ENCODE results near the gene TANC2. TPM values are rescaled to one million over a fixed set of nuclear protein-coding genes. Genes with fewer than 3 reads are reported as not detected.

TANC2 gene
- total and polyA plus RNA-seq, 2 donors from 2014 or later = 3.2 to 73.9 TPM

DNA sequence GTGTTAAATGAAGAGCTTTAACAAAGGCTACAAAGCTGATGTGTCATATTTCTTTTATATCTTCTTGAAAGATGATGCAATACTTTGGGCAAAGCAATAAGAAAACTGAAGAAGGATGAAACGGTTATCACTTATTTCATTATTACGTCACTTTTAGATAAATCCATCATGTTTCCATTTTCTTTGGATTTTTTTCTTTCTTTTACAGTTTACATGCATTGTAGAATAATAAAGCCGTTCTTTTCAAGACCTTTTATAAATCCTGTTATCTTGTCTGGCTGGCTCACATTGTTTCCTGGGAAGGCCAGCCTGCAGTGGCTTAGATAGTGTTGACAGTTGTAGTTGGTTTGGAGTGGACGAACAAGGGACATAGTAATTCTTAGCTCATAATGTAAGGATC lies 28.9 kb downstream of the TANC2 start:
- no peaks in the 10 kb centered on the region for H3K9me3 ChIP-seq (ENCODE audit: control insufficient read depth in 2 of 3, insufficient read depth in 1 of 3, low read length in 3 of 3)
- no peak overlapping the region for H3K9ac ChIP-seq (ENCODE audit: low read length in 3 of 3)
- peaks cover 0 to 2% (median 0%) of the 10 kb centered on the region in 3 donors for H3K4me1 ChIP-seq (ENCODE audit: control insufficient read depth in 2 of 3, insufficient read depth in 2 of 3, low read depth in 1 of 3, low read length in 3 of 3)
- H3K4me3 ChIP-seq (ENCODE audit: low read length in 3 of 3) = no peak overlapping the region
- TF ChIP-seq, protein P1, sequence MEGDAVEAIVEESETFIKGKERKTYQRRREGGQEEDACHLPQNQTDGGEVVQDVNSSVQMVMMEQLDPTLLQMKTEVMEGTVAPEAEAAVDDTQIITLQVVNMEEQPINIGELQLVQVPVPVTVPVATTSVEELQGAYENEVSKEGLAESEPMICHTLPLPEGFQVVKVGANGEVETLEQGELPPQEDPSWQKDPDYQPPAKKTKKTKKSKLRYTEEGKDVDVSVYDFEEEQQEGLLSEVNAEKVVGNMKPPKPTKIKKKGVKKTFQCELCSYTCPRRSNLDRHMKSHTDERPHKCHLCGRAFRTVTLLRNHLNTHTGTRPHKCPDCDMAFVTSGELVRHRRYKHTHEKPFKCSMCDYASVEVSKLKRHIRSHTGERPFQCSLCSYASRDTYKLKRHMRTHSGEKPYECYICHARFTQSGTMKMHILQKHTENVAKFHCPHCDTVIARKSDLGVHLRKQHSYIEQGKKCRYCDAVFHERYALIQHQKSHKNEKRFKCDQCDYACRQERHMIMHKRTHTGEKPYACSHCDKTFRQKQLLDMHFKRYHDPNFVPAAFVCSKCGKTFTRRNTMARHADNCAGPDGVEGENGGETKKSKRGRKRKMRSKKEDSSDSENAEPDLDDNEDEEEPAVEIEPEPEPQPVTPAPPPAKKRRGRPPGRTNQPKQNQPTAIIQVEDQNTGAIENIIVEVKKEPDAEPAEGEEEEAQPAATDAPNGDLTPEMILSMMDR (IDR thresholded peaks at IDR 0.05; ENCODE audit: borderline replicate concordance, extremely low read depth, insufficient read depth) = no peak
- no peak overlapping the region for H3K27ac ChIP-seq (ENCODE audit: low read depth in 2 of 2, low read length in 2 of 2)
- no peak for DNase-seq
- FAIRE-seq = no peak
- intact Hi-C loops (cut with DNase I) = no loop called here
- H3K27me3 ChIP-seq (ENCODE audit: control insufficient read depth, insufficient read depth, low read length) = no peaks in the 10 kb centered on the region
- no peaks in the 10 kb centered on the region for H3K36me3 ChIP-seq (ENCODE audit: control insufficient read depth in 2 of 3, insufficient read depth in 3 of 3, low read length in 3 of 3)

DNA sequence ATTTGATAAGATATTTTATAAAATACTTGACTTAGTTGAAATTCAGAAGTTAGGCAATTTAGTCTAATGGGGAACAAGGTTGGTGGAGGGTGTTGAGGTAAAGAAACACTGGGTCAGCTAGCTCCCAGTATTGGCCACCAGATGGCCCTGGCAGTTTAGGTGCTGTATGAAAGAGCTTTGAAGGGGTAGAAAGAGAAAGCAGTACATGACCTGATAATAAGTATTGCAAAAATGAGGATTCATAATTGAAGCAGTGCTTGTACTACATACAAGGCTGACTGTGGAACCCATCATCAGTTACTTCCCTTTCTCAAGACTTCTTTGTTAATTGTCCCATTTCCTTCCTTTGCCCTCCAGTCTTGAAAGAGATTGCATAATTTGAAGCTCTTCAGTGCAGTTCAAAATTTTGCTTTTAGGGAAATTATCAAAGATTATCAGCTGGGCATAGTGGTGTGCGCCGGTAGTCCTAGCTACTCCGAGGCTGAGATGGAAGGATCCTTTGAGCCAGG lies 29.4 kb downstream of the TANC2 start:
- Histone ChIP-seq H3K9ac (ENCODE audit: low read length in 3 of 3) (no peak overlapping the region), H3K4me1 (ENCODE audit: control insufficient read depth in 2 of 3, insufficient read depth in 2 of 3, low read depth in 1 of 3, low read length in 3 of 3) (peaks cover 0 to 2% (median 0%) of the 10 kb centered on the region in 3 donors), H3K36me3 (ENCODE audit: control insufficient read depth in 2 of 3, insufficient read depth in 3 of 3, low read length in 3 of 3) (no peaks in the 10 kb centered on the region), H3K9me3 (ENCODE audit: control insufficient read depth in 2 of 3, insufficient read depth in 1 of 3, low read length in 3 of 3) (no peaks in the 10 kb centered on the region), H3K27ac (ENCODE audit: low read depth in 2 of 2, low read length in 2 of 2) (no peak overlapping the region), H3K4me3 (ENCODE audit: low read length in 3 of 3) (no peak overlapping the region), H3K27me3 (ENCODE audit: control insufficient read depth, insufficient read depth, low read length) (no peaks in the 10 kb centered on the region)
- peak in 1 of 5 donors; percentile 29 for DNase-seq
- no peak for FAIRE-seq
- TF ChIP-seq, protein P1 (IDR thresholded peaks at IDR 0.05; ENCODE audit: borderline replicate concordance, extremely low read depth, insufficient read depth) = peak; percentile 45
- intact Hi-C loops (cut with DNase I) = no loop called here

DNA sequence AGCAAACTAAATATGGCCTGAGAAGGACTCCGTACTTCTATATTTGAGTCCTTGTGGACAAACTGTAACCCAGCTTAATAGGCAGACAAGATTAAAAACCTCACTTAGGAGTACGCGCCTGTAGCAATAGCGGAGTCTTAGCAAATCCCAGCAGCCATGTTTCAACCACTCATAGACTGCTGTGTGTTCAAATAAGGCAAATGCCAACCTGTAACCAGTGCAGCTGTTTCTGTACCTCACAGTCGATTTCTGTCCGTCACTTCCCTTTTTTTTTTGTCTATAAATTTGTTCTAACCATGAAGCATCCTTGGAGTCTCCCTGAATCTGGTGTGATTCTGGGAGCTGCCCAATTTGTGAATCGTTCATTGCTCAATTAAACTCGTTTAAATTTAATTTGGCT lies 30.2 kb downstream of the TANC2 start:
- DNase-seq (no peak), FAIRE-seq (no peak)
- no peaks in the 10 kb centered on the region for H3K36me3 ChIP-seq (ENCODE audit: control insufficient read depth in 2 of 3, insufficient read depth in 3 of 3, low read length in 3 of 3)
- TF ChIP-seq, protein P1 (IDR thresholded peaks at IDR 0.05; ENCODE audit: borderline replicate concordance, extremely low read depth, insufficient read depth) = no peak
- H3K4me3 ChIP-seq (ENCODE audit: low read length in 3 of 3) = no peak overlapping the region
- intact Hi-C loops (cut with DNase I) = no loop called here
- no peak overlapping the region for H3K9ac ChIP-seq (ENCODE audit: low read length in 3 of 3)
- no peak overlapping the region for H3K27ac ChIP-seq (ENCODE audit: low read depth in 2 of 2, low read length in 2 of 2)
- no peaks in the 10 kb centered on the region for H3K9me3 ChIP-seq (ENCODE audit: control insufficient read depth in 2 of 3, insufficient read depth in 1 of 3, low read length in 3 of 3)
- no peaks in the 10 kb centered on the region for H3K27me3 ChIP-seq (ENCODE audit: control insufficient read depth, insufficient read depth, low read length)
- peaks cover 0 to 2% (median 0%) of the 10 kb centered on the region in 3 donors for H3K4me1 ChIP-seq (ENCODE audit: control insufficient read depth in 2 of 3, insufficient read depth in 2 of 3, low read depth in 1 of 3, low read length in 3 of 3)

DNA sequence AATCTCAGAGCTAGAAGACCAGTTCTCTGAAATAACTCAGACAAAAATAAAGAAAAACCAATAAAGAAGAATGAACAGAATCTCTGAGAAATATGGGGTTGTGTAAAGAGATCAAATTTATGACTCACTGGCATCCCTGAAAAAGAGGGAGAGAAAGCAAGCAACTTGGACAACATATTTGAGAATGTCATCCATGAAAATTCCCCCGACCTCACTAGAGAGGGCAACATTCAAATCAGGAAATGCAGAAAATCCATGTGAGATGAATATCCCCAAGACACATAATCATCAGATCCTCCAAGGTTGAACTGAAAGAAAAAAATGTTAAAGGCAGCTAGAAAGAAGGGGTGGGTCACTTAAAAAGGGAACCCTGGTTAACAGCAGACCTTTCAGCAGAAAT lies 32.1 kb downstream of the TANC2 start:
- TF ChIP-seq, protein P1 (IDR thresholded peaks at IDR 0.05; ENCODE audit: borderline replicate concordance, extremely low read depth, insufficient read depth) = no peak
- Histone ChIP-seq H3K4me3 (ENCODE audit: low read length in 3 of 3) (no peak overlapping the region), H3K9ac (ENCODE audit: low read length in 3 of 3) (no peak overlapping the region), H3K36me3 (ENCODE audit: control insufficient read depth in 2 of 3, insufficient read depth in 3 of 3, low read length in 3 of 3) (no peaks in the 10 kb centered on the region), H3K9me3 (ENCODE audit: control insufficient read depth in 2 of 3, insufficient read depth in 1 of 3, low read length in 3 of 3) (no peaks in the 10 kb centered on the region), H3K27me3 (ENCODE audit: control insufficient read depth, insufficient read depth, low read length) (no peaks in the 10 kb centered on the region), H3K4me1 (ENCODE audit: control insufficient read depth in 2 of 3, insufficient read depth in 2 of 3, low read depth in 1 of 3, low read length in 3 of 3) (peaks cover 0 to 2% (median 0%) of the 10 kb centered on the region in 3 donors), H3K27ac (ENCODE audit: low read depth in 2 of 2, low read length in 2 of 2) (no peak overlapping the region)
- no peak for DNase-seq
- FAIRE-seq = no peak
- intact Hi-C loops (cut with DNase I) = no loop called here
